ENCODE data around the gene KCNIP4. TPM values are rescaled to one million over a fixed set of nuclear protein-coding genes. Genes with fewer than 3 reads are reported as not detected.

KCNIP4 gene
- polyA plus RNA-seq, 3 donors, result 0.09 to 0.25 TPM; not detected in 1

GRCh38 chr4:21885241-21885640, 63.3 kb downstream of the KCNIP4 start:
- H3K9me3 Mint-ChIP-seq, result peaks cover 0 to 5% (median 3%) of the 10 kb centered on the region in 7 donors

DNA sequence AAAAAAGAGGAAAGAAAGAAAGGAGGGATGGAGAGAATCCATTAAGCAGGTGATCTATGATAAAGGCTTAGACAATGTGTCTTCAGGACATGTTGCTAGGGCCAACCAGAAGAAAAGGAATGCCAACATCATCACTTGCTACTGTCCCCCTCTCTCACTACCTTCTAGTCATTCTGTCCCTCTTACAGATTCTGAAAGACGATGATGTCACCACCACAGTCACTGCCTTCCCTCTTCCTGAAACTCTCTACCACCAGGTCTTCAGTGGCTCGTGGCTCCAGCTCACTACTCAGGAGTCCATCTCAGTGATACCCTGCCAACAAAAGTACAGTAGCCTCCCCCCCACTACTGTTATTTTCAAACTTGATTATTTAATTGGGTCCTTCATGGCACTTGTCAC, 64.0 kb downstream of the KCNIP4 start:
- Mint-ChIP-seq H3K9me3 (peaks cover 0 to 5% (median 3%) of the 10 kb centered on the region in 7 donors), H3K27ac (no peak overlapping the region), H3K4me3 (no peak overlapping the region), H3K36me3 (no peaks in the 10 kb centered on the region), H3K27me3 (ENCODE audit: low read depth in 3 of 3) (peaks cover 0 to 2% (median 0%) of the 10 kb centered on the region in 3 donors), H3K4me1 (no peaks in the 10 kb centered on the region)
- Histone ChIP-seq H3K9me3 (replicated peaks in 1 of 2; ENCODE audit: control insufficient read depth in 1 of 2, insufficient read depth in 1 of 2, low read length in 2 of 2) (peaks cover 0 to 4% of the 10 kb centered on the region in 2 donors), H3K4me3 (replicated peaks in 1 of 3; ENCODE audit: low read depth in 2 of 3, low read length in 3 of 3) (no peak overlapping the region), H2AFZ (ENCODE audit: insufficient read depth, low read depth, low read length, poor library complexity, severe bottlenecking) (no peak overlapping the region), H3K36me3 (replicated peaks in 1 of 2; ENCODE audit: control insufficient read depth in 1 of 2, insufficient read depth in 2 of 2, low read length in 2 of 2) (no peaks in the 10 kb centered on the region), H3K4me2 (replicated peaks; ENCODE audit: extremely low read depth, low read length, poor library complexity, severe bottlenecking) (no peak overlapping the region), H3K9ac (ENCODE audit: insufficient read depth, low read length, poor library complexity, severe bottlenecking) (no peak overlapping the region), H4K20me1 (ENCODE audit: insufficient read depth, low read length) (no peaks in the 10 kb centered on the region), H3K79me2 (ENCODE audit: insufficient read depth, low read length) (no peaks in the 10 kb centered on the region), H3K27me3 (ENCODE audit: control insufficient read depth in 2 of 2, insufficient read depth in 2 of 2, low read length in 2 of 2) (no peaks in the 10 kb centered on the region), H3K4me1 (ENCODE audit: control insufficient read depth in 1 of 2, insufficient read depth in 2 of 2, low read length in 2 of 2) (no peaks in the 10 kb centered on the region), H3K27ac (ENCODE audit: low read depth in 1 of 2, low read length in 2 of 2) (no peak overlapping the region)
- intact Hi-C loops (cut with micrococcal nuclease), result no loop called here
- TF ChIP-seq, protein P1, sequence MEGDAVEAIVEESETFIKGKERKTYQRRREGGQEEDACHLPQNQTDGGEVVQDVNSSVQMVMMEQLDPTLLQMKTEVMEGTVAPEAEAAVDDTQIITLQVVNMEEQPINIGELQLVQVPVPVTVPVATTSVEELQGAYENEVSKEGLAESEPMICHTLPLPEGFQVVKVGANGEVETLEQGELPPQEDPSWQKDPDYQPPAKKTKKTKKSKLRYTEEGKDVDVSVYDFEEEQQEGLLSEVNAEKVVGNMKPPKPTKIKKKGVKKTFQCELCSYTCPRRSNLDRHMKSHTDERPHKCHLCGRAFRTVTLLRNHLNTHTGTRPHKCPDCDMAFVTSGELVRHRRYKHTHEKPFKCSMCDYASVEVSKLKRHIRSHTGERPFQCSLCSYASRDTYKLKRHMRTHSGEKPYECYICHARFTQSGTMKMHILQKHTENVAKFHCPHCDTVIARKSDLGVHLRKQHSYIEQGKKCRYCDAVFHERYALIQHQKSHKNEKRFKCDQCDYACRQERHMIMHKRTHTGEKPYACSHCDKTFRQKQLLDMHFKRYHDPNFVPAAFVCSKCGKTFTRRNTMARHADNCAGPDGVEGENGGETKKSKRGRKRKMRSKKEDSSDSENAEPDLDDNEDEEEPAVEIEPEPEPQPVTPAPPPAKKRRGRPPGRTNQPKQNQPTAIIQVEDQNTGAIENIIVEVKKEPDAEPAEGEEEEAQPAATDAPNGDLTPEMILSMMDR (IDR thresholded peaks at IDR 0.05), result no peak
- 100% methylated on average over 2 of the region's 2 CpGs for WGBS (ENCODE audit: insufficient coverage)
- DNase-seq, result no peak

More at GRCh38 chr4:21885241-21885640, 63.3 kb downstream of the KCNIP4 start:
- peaks cover 0 to 4% of the 10 kb centered on the region in 2 donors for H3K9me3 ChIP-seq (replicated peaks in 1 of 2; ENCODE audit: control insufficient read depth in 1 of 2, insufficient read depth in 1 of 2, low read length in 2 of 2)
- no peak for DNase-seq
- 43% methylated on average over 1 of the region's 2 CpGs for whole genome bisulfite sequencing (ENCODE audit: insufficient coverage)
- H3K27me3 ChIP-seq (ENCODE audit: control insufficient read depth in 2 of 2, insufficient read depth in 2 of 2, low read length in 2 of 2), result no peaks in the 10 kb centered on the region
- H3K36me3 ChIP-seq (replicated peaks in 1 of 2; ENCODE audit: control insufficient read depth in 1 of 2, insufficient read depth in 2 of 2, low read length in 2 of 2), result no peaks in the 10 kb centered on the region
- Mint-ChIP-seq H3K27me3 (ENCODE audit: low read depth in 3 of 3) (peaks cover 0 to 2% (median 0%) of the 10 kb centered on the region in 3 donors), H3K4me1 (no peaks in the 10 kb centered on the region), H3K27ac (no peak overlapping the region), H3K36me3 (no peaks in the 10 kb centered on the region), H3K4me3 (no peak overlapping the region)
- no peaks in the 10 kb centered on the region for H3K79me2 ChIP-seq (ENCODE audit: insufficient read depth, low read length)
- no peaks in the 10 kb centered on the region for H4K20me1 ChIP-seq (ENCODE audit: insufficient read depth, low read length)
- H3K27ac ChIP-seq (ENCODE audit: low read depth in 1 of 2, low read length in 2 of 2), result no peak overlapping the region
- H3K4me1 ChIP-seq (ENCODE audit: control insufficient read depth in 1 of 2, insufficient read depth in 2 of 2, low read length in 2 of 2), result no peaks in the 10 kb centered on the region
- no peak overlapping the region for H3K9ac ChIP-seq (ENCODE audit: insufficient read depth, low read length, poor library complexity, severe bottlenecking)
- intact Hi-C loops (cut with micrococcal nuclease), result no loop called here
- H3K4me2 ChIP-seq (replicated peaks; ENCODE audit: extremely low read depth, low read length, poor library complexity, severe bottlenecking), result no peak overlapping the region
- no peak overlapping the region for H3K4me3 ChIP-seq (replicated peaks in 1 of 3; ENCODE audit: low read depth in 2 of 3, low read length in 3 of 3)
- TF ChIP-seq, protein P1 (IDR thresholded peaks at IDR 0.05), result no peak
- no peak overlapping the region for H2AFZ ChIP-seq (ENCODE audit: insufficient read depth, low read depth, low read length, poor library complexity, severe bottlenecking)

Data from CD14-positive monocyte (primary cell).